ENCODE measurements around the gene RHBDL1. TPM values are rescaled to one million over a fixed set of nuclear protein-coding genes. Genes with fewer than 3 reads are reported as not detected.

The RHBDL1 gene
- total RNA-seq, 2 donors from 2014 or later, result 3.5 to 5.8 TPM

DNA sequence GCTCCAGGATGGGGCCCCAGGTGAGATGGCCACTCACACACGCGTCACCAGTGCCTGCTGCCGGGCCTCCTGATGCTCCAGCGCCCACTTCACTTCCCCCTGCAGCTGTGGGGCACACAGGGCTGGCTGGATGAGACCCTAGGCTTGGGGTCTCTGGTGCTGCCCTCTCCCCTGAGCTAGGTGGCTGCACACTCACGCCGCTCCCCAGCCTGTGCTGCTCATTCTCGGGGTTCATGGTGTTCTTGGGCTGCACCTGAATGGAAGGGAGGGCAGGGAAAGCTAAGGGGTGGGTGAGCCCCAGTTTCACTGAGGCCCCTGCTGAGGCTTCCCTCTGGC, 49.5 kb downstream of the RHBDL1 start:
- Mint-ChIP-seq H3K4me1 (ENCODE audit: low read depth) (peaks cover 10% of the 10 kb centered on the region), H3K9me3 (no peaks in the 10 kb centered on the region), H3K4me3 (no peak overlapping the region), H3K36me3 (ENCODE audit: insufficient read depth in 2 of 2) (no peaks in the 10 kb centered on the region), H3K27ac (no peak overlapping the region), H3K27me3 (ENCODE audit: low read depth) (no peaks in the 10 kb centered on the region)
- no peak for DNase-seq
- ATAC-seq (replicated peaks in 1 of 2), result no peak

DNA sequence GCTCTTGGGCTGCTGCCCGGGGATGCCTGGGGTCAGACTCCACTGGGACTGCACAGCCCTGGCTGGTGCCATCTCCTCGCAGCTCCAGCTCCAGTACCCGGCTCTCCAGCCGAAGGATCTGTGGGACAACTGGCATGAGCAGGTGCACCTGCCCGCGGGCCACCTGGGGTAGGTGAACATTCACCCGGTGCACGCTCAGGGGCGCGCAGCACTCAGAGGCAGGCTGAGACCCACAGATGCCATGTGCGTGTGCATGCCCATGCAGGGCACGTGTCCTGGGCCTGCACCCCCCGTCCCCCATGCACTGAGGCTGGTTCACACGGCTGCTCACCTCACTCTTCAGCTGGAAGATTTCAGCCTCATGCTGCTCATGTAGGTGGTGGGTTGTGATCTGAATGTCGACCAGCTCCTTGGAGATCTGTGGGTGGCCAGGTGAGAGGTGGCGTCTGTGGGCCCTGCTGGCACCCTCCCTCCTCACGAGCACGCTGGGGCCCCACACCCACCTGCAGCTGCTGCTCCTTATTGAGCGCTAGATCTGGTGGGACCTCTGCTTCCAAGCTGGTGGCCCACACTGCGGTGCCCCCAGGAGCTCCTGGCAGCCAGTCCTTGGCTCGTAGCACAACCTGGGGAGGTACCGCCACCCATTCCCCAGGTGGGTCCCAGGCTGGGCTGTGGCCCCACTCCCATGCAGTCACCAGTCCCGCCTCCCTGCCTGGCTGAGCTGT, 50.2 kb downstream of the RHBDL1 start:
- H3K27ac Mint-ChIP-seq, result no peak overlapping the region
- no peaks in the 10 kb centered on the region for H3K27me3 Mint-ChIP-seq (ENCODE audit: low read depth)
- ATAC-seq (replicated peaks in 1 of 2) (no peak), DNase-seq (no peak)
- peak overlapping the region in 1 of 2 donors; percentile 83 for H3K4me3 Mint-ChIP-seq
- H3K36me3 Mint-ChIP-seq (ENCODE audit: insufficient read depth in 2 of 2), result no peaks in the 10 kb centered on the region
- H3K9me3 Mint-ChIP-seq, result no peaks in the 10 kb centered on the region
- peaks cover 6% of the 10 kb centered on the region for H3K4me1 Mint-ChIP-seq (ENCODE audit: low read depth)

DNA sequence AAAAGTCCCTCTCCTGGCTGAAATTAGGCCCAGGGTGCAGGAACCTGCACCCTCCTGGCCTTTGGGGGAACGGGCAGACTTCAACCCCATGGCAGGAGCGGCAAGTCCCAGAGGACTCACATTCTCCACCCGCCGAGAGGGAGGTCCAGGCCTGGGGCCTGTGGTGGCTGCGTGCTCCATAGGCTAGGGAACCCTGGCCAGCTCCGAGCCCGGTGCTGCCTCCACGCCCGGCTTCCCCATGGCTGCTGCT, 50.6 kb downstream of the RHBDL1 start:
- Mint-ChIP-seq H3K27ac (no peak overlapping the region), H3K9me3 (no peaks in the 10 kb centered on the region), H3K36me3 (ENCODE audit: insufficient read depth in 2 of 2) (no peaks in the 10 kb centered on the region), H3K27me3 (ENCODE audit: low read depth) (no peaks in the 10 kb centered on the region), H3K4me3 (peak overlapping the region in 1 of 2 donors; percentile 83), H3K4me1 (ENCODE audit: low read depth) (peaks cover 6% of the 10 kb centered on the region)
- DNase-seq (no peak), ATAC-seq (replicated peaks in 1 of 2) (no peak)

DNA sequence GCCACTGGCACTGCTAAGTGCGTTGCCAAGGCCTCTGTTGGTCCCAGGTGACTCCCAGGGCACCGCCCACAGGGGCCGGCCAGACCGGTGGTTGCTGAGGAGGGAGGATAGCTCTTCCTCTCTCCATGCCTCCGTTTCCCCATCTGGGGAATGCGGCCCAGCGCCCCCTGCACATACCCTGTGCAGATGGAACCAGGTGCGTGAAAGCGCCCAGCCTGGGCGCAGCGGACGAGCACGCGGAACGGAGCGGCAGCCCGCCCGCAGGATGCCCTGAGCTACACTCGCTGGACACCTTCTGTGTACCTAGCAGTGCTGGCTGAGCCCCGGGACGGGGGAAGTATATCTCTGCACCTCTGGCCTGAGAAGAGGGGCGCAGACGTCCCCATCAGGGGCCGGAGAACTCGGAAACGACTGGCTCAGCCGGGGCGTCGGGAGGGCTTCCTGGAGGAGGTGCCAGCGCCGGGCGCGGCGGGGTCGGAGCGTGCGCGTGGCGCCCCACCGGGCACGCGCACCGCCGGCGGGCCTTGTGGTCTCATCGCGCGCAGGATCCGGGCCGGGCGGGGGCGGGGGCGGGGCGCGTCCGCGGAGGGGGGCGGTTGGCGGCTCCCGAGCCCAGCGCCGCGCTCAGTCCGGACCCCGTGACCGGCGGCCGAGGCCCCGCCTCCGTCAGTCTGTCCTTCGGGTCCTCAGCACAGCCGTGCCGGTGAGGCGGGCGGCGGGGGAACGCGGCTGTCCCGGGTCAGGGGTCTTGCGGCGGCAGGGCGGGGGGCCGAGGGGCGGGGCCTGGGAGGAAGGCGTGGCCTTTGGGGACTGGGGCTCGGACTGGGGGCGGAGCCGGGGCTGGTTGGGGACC, 51.2 kb downstream of the RHBDL1 start, which contains the start of the genes CCDC78 and HAGHL:
TSS of gene CCDC78 (minus strand) at position 6 of the 853 bp plus-strand sequence. CDS start 76 bp downstream, outside the sequence.
TSS of gene HAGHL (plus strand) at position 669 of the 853 bp plus-strand sequence. CDS start 404 bp downstream, outside the sequence.
- Mint-ChIP-seq H3K9me3 (no peaks in the 10 kb centered on the region), H3K27me3 (ENCODE audit: low read depth) (no peaks in the 10 kb centered on the region), H3K4me1 (ENCODE audit: low read depth) (peaks cover 6% of the 10 kb centered on the region), H3K4me3 (peak within 1 kb of the TSS; percentile 82 to 83), H3K27ac (no peak within 1 kb of the TSS), H3K36me3 (ENCODE audit: insufficient read depth in 2 of 2) (no peaks in the 10 kb centered on the region)
- ATAC-seq (replicated peaks in 1 of 2) (peak; percentile 29 to 41), DNase-seq (peak; percentile 61 to 71)

DNA sequence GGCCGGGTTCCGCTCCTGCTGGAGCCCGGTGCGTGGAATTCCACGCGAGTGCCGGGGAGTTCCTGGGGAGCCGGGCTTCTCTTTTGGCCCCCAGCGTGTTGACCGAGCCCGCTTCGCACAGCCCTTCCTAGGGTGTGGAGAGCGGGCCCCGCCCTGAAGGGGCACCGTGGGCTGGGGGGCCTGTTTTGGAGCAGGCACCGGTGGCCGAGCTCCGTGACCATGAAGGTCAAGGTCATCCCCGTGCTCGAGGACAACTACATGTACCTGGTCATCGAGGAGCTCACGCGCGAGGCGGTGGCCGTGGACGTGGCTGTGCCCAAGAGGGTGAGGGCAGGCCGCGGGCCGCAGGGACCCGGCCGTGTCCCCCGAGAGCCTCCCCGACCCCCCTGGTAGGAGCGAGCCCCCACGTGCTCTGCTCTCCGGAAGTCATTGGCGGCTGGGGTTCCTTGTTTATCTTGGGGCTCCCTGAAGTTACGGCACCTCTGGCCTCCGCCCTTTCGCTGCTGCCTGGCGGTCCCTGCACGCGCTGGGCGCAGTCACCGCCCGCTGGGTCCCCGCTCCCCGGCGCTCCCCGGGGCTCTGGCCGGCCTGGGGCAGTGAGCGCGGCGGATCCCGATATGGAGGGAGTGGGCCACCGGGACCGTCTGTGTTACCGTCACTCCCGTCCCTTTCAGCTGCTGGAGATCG, 52.0 kb downstream of the RHBDL1 start:
- Mint-ChIP-seq H3K36me3 (ENCODE audit: insufficient read depth in 2 of 2) (no peaks in the 10 kb centered on the region), H3K4me3 (peak overlapping the region; percentile 64 to 66), H3K9me3 (no peaks in the 10 kb centered on the region), H3K4me1 (ENCODE audit: low read depth) (peaks cover 6% of the 10 kb centered on the region), H3K27me3 (ENCODE audit: low read depth) (no peaks in the 10 kb centered on the region), H3K27ac (no peak overlapping the region)
- DNase-seq (peak in 1 of 2 donors; percentile 34), ATAC-seq (replicated peaks in 1 of 2) (peak; percentile 27 to 31)

Other genes starting within 250 kb of the RHBDL1 start
- gene CAPN15, start 148.0 kb upstream of the RHBDL1 start, total RNA-seq, result 10 to 100 TPM; 46.6 to 58.5 TPM
- under 1 TPM in 1 of 2 donors, not detected in 1; 0.10 TPM for gene PRR35, start 115.3 kb upstream of the RHBDL1 start, total RNA-seq
- 1 to 10 TPM; 1.4 TPM for gene NHLRC4, start 108.7 kb upstream of the RHBDL1 start, total RNA-seq
- 10 to 100 TPM; 18.2 to 22.4 TPM for gene PIGQ, start 105.7 kb upstream of the RHBDL1 start, total RNA-seq
- 10 to 100 TPM; 15.0 to 15.3 TPM for gene RAB40C, start 85.6 kb upstream of the RHBDL1 start, total RNA-seq
- under 1 TPM; 0.49 to 0.72 TPM for gene WFIKKN1, start 44.7 kb upstream of the RHBDL1 start, total RNA-seq
- 10 to 100 TPM; 55.4 to 57.4 TPM for gene METTL26, start 39.4 kb upstream of the RHBDL1 start, total RNA-seq
- gene MCRIP2, start 33.8 kb upstream of the RHBDL1 start, total RNA-seq, result 10 to 100 TPM; 27.9 to 34.4 TPM
- 10 to 100 TPM; 40.3 to 47.7 TPM for gene WDR90, start 26.3 kb upstream of the RHBDL1 start, total RNA-seq
- 100 to 1,000 TPM; 110 to 115 TPM for gene RHOT2, start 7.5 kb upstream of the RHBDL1 start, total RNA-seq
- gene STUB1, start 4.7 kb downstream of the RHBDL1 start, total RNA-seq, result 10 to 100 TPM; 53.6 to 70.4 TPM
- gene JMJD8, start 8.7 kb downstream of the RHBDL1 start, total RNA-seq, result 10 to 100 TPM; 15.7 to 20.7 TPM
- 10 to 100 TPM; 20.5 to 22.9 TPM for gene WDR24, start 14.7 kb downstream of the RHBDL1 start, total RNA-seq
- gene FBXL16, start 30.1 kb downstream of the RHBDL1 start, total RNA-seq, result 1 to 10 TPM; 8.8 TPM
- gene METRN, start 39.4 kb downstream of the RHBDL1 start, total RNA-seq, result 10 to 100 TPM; 11.1 to 11.7 TPM
- gene ANTKMT, start 45.5 kb downstream of the RHBDL1 start, total RNA-seq, result 10 to 100 TPM; 36.4 to 36.9 TPM
- 1 to 10 TPM; 3.0 to 3.9 TPM for gene CCDC78, start 50.8 kb downstream of the RHBDL1 start, total RNA-seq
- gene HAGHL, start 51.4 kb downstream of the RHBDL1 start, total RNA-seq, result 10 to 100 TPM; 11.4 to 17.6 TPM
- 10 to 100 TPM; 38.0 to 40.6 TPM for gene CIAO3, start 65.3 kb downstream of the RHBDL1 start, total RNA-seq
- not detected for gene MSLN, start 85.1 kb downstream of the RHBDL1 start, total RNA-seq
- 10 to 100 TPM; 14.0 to 22.7 TPM for gene RPUSD1, start 112.7 kb downstream of the RHBDL1 start, total RNA-seq
- 10 to 100 TPM; 74.5 to 97.8 TPM for gene CHTF18, start 112.9 kb downstream of the RHBDL1 start, total RNA-seq
- gene GNG13, start 125.1 kb downstream of the RHBDL1 start, total RNA-seq, result not detected